Erythroblast (primary cell): ENCODE measurements around the gene DYNLT1.

Experiments used
- GATA1 ChIP-seq: IDR thresholded peaks from 2 replicates; pipeline ENCODE4 v1.6.1; 2011; ENCODE audit warnings: low read depth, mild to moderate bottlenecking, control low read depth, low read length, moderate library complexity
- POLR2A ChIP-seq: IDR thresholded peaks from 2 replicates; pipeline ENCODE4 v1.6.1; 2011; ENCODE audit warnings: mild to moderate bottlenecking, low read length

- no peak for TF ChIP-seq POLR2A
- no peak for TF ChIP-seq GATA1
These were observed 44.3 kb upstream of the DYNLT1 start for GRCh38 chr6:158688860-158689259.
